Activated T-helper 1 cell treated with anti-CD3 and anti-CD28 coated beads, Interleukin-12 subunit alpha, Interleukin-12 subunit beta, Interleukin-2, Interleukin-4 antibody, amounts not matched to agents 30 ng/mL and 10 ng/mL and 1 ng/mL, durations not matched to agents 14 hours and 24 hours and 36 hours (primary cell): ENCODE results near the gene PPP4R1. TPM values are rescaled to one million over a fixed set of nuclear protein-coding genes. Genes with fewer than 3 reads are reported as not detected.
A peak's percentile ranks its signal among the peaks of the same experiment; 100 is the strongest.

ENCODE experiments used
- DNase-seq: peaks from one replicate; pipeline ENCODE4 v3.0.0; 2021; ENCODE audit warnings: low spot score
- H3K27ac Mint-ChIP-seq: one replicate; pipeline ENCODE4 v1.8.0; 2021; ENCODE audit warnings: mild to moderate bottlenecking, mixed read lengths
- H3K27me3 Mint-ChIP-seq: one replicate; pipeline ENCODE4 v1.8.0; 2022; ENCODE audit warnings: mild to moderate bottlenecking, moderate library complexity, mixed read lengths; ENCODE audit not compliant: insufficient read depth
- H3K36me3 Mint-ChIP-seq: one replicate; pipeline ENCODE4 v1.8.0; 2021; ENCODE audit warnings: low read depth, mixed read lengths
- H3K4me1 Mint-ChIP-seq: one replicate; pipeline ENCODE4 v1.8.0; 2021; ENCODE audit warnings: low read depth, mixed read lengths
- H3K4me3 Mint-ChIP-seq: one replicate; pipeline ENCODE4 v1.8.0; 2021; ENCODE audit warnings: mild to moderate bottlenecking, moderate library complexity, mixed read lengths
- H3K9me3 Mint-ChIP-seq: one replicate; pipeline ENCODE4 v1.8.0; 2021; ENCODE audit warnings: mixed read lengths
- intact Hi-C: fragments of 100-400 bp; cut with micrococcal nuclease; formaldehyde crosslinking; loops from one replicate; pipeline ENCODE4 v1.15.1; 2024
- total RNA-seq: library from RNA; stranded (reverse); gene quantifications from 2 replicates; pipeline ENCODE4 v1.2.3, GENCODE V29; 2022

PPP4R1 gene
- total RNA-seq, 1 donor from 2014 or later, result 49.5 TPM

- intact Hi-C loops, result no loop called here
- Mint-ChIP-seq H3K4me3 (no peak overlapping the region), H3K27ac (no peak overlapping the region), H3K27me3 (no peaks in the 10 kb centered on the region), H3K4me1 (no peaks in the 10 kb centered on the region), H3K36me3 (peaks cover 45% of the 10 kb centered on the region), H3K9me3 (no peaks in the 10 kb centered on the region)
- no peak for DNase-seq
Measured at GRCh38 chr18:9549405-9549804, 65.0 kb downstream of the PPP4R1 start.

- no peaks in the 10 kb centered on the region for H3K9me3 Mint-ChIP-seq
- no peak for DNase-seq
- no peaks in the 10 kb centered on the region for H3K4me1 Mint-ChIP-seq
- no peak overlapping the region for H3K27ac Mint-ChIP-seq
- H3K4me3 Mint-ChIP-seq, result no peak overlapping the region
- H3K27me3 Mint-ChIP-seq, result no peaks in the 10 kb centered on the region
- H3K36me3 Mint-ChIP-seq, result peaks cover 36% of the 10 kb centered on the region
- intact Hi-C loops, result no loop called here
Measured at GRCh38 chr18:9547782-9548181, 66.6 kb downstream of the PPP4R1 start.

- Mint-ChIP-seq H3K4me1 (no peaks in the 10 kb centered on the region), H3K27me3 (no peaks in the 10 kb centered on the region), H3K36me3 (peaks cover 27% of the 10 kb centered on the region), H3K4me3 (no peak overlapping the region), H3K27ac (no peak overlapping the region), H3K9me3 (no peaks in the 10 kb centered on the region)
- no peak for DNase-seq
- intact Hi-C loops, result no loop called here
Measured at GRCh38 chr18:9546468-9546867, 67.9 kb downstream of the PPP4R1 start.

- Mint-ChIP-seq H3K9me3 (no peaks in the 10 kb centered on the region), H3K27ac (no peak overlapping the region), H3K36me3 (peaks cover 26% of the 10 kb centered on the region), H3K4me1 (no peaks in the 10 kb centered on the region), H3K4me3 (no peak overlapping the region), H3K27me3 (no peaks in the 10 kb centered on the region)
- intact Hi-C loops, result no loop called here
- no peak for DNase-seq
Measured at GRCh38 chr18:9545029-9545428, 69.3 kb downstream of the PPP4R1 start.

GRCh38 chr18:9542924-9543323 lies 71.4 kb downstream of the PPP4R1 start:
- Mint-ChIP-seq H3K36me3 (peaks cover 16% of the 10 kb centered on the region), H3K4me3 (no peak overlapping the region), H3K27ac (peak overlapping the region; percentile 44), H3K27me3 (no peaks in the 10 kb centered on the region), H3K4me1 (no peaks in the 10 kb centered on the region), H3K9me3 (no peaks in the 10 kb centered on the region)
- no peak for DNase-seq
- intact Hi-C loops, result no loop called here

- Mint-ChIP-seq H3K4me1 (no peaks in the 10 kb centered on the region), H3K27ac (no peak overlapping the region), H3K27me3 (no peaks in the 10 kb centered on the region), H3K36me3 (peaks cover 6% of the 10 kb centered on the region), H3K4me3 (no peak overlapping the region), H3K9me3 (no peaks in the 10 kb centered on the region)
- no peak for DNase-seq
- intact Hi-C loops, result no loop called here
Measured at GRCh38 chr18:9539938-9540337, 74.4 kb downstream of the PPP4R1 start.

- intact Hi-C loops, result no loop called here
- Mint-ChIP-seq H3K27ac (no peak overlapping the region), H3K36me3 (peaks cover 6% of the 10 kb centered on the region), H3K27me3 (no peaks in the 10 kb centered on the region), H3K4me3 (no peak overlapping the region), H3K4me1 (no peaks in the 10 kb centered on the region), H3K9me3 (no peaks in the 10 kb centered on the region)
- DNase-seq, result no peak
Measured at GRCh38 chr18:9539283-9539682, 75.1 kb downstream of the PPP4R1 start.

- intact Hi-C loops, result no loop called here
- no peak overlapping the region for H3K4me3 Mint-ChIP-seq
- H3K4me1 Mint-ChIP-seq, result no peaks in the 10 kb centered on the region
- H3K27me3 Mint-ChIP-seq, result no peaks in the 10 kb centered on the region
- peaks cover 8% of the 10 kb centered on the region for H3K36me3 Mint-ChIP-seq
- no peak for DNase-seq
- H3K27ac Mint-ChIP-seq, result no peak overlapping the region
- no peaks in the 10 kb centered on the region for H3K9me3 Mint-ChIP-seq
Measured at GRCh38 chr18:9537677-9538076, 76.7 kb downstream of the PPP4R1 start.

- Mint-ChIP-seq H3K27me3 (no peaks in the 10 kb centered on the region), H3K4me1 (no peaks in the 10 kb centered on the region), H3K27ac (no peak overlapping the region), H3K4me3 (no peak overlapping the region), H3K9me3 (no peaks in the 10 kb centered on the region), H3K36me3 (peaks cover 8% of the 10 kb centered on the region)
- no peak for DNase-seq
- intact Hi-C loops, result no loop called here
Measured at GRCh38 chr18:9536354-9537152, 77.8 kb downstream of the PPP4R1 start.

GRCh38 chr18:9535430-9535991 lies 78.8 kb downstream of the PPP4R1 start:
- H3K9me3 Mint-ChIP-seq, result no peaks in the 10 kb centered on the region
- H3K4me3 Mint-ChIP-seq, result no peak overlapping the region
- H3K4me1 Mint-ChIP-seq, result peaks cover 3% of the 10 kb centered on the region
- intact Hi-C loops, result no loop called here
- no peaks in the 10 kb centered on the region for H3K27me3 Mint-ChIP-seq
- peaks cover 16% of the 10 kb centered on the region for H3K36me3 Mint-ChIP-seq
- no peak overlapping the region for H3K27ac Mint-ChIP-seq
- no peak for DNase-seq

GRCh38 chr18:9534844-9535243 lies 79.5 kb downstream of the PPP4R1 start:
- peaks cover 10% of the 10 kb centered on the region for H3K4me1 Mint-ChIP-seq
- no peak for DNase-seq
- no peaks in the 10 kb centered on the region for H3K9me3 Mint-ChIP-seq
- H3K36me3 Mint-ChIP-seq, result peaks cover 19% of the 10 kb centered on the region
- H3K27ac Mint-ChIP-seq, result no peak overlapping the region
- intact Hi-C loops, result no loop called here
- H3K4me3 Mint-ChIP-seq, result no peak overlapping the region
- H3K27me3 Mint-ChIP-seq, result no peaks in the 10 kb centered on the region

GRCh38 chr18:9531791-9532410 lies 82.5 kb downstream of the PPP4R1 start:
- Mint-ChIP-seq H3K27me3 (no peaks in the 10 kb centered on the region), H3K9me3 (peaks cover 19% of the 10 kb centered on the region), H3K27ac (no peak overlapping the region), H3K4me3 (no peak overlapping the region), H3K4me1 (peaks cover 10% of the 10 kb centered on the region), H3K36me3 (peaks cover 36% of the 10 kb centered on the region)
- intact Hi-C loops, result no loop called here
- DNase-seq, result no peak

- Mint-ChIP-seq H3K27me3 (no peaks in the 10 kb centered on the region), H3K4me1 (peaks cover 10% of the 10 kb centered on the region), H3K27ac (no peak overlapping the region), H3K9me3 (peaks cover 19% of the 10 kb centered on the region), H3K4me3 (no peak overlapping the region), H3K36me3 (peaks cover 38% of the 10 kb centered on the region)
- DNase-seq, result no peak
- intact Hi-C loops, result no loop called here
Measured at GRCh38 chr18:9530226-9531009, 83.9 kb downstream of the PPP4R1 start.
